Testis (tissue), 2 donors: ENCODE results near the gene TMEM144.

ENCODE experiments used
- CTCF ChIP-seq, 3 experiments: fragments of 450-650 bp in 2 of 3; fragments of 200-600 bp in 1 of 3; sonication (generic) in 1 of 3; IDR thresholded peaks; one replicate each; pipeline ENCODE4 v1.5.1; 2016 to 2019; ENCODE audit warnings: antibody characterized with exemption in 3 of 3, mild to moderate bottlenecking in 2 of 3, moderate library complexity in 1 of 3
- POLR2A ChIP-seq: fragments of 450-650 bp; IDR thresholded peaks from one replicate; pipeline ENCODE4 v1.6.1; 2017; ENCODE audit warnings: antibody characterized with exemption, mild to moderate bottlenecking, moderate library complexity

GRCh38 chr4:158285429-158286216 lies 75.3 kb downstream of the TMEM144 start:
- TF ChIP-seq CTCF (IDR thresholded peaks at IDR 0.05) (no peak), POLR2A (no peak)
